GM21576 (cell line): ENCODE data around the gene ATOSB.
"Not testable (repeated sequence)": the region's sequence is repeated elsewhere in the genome, so short reads cannot be mapped to it uniquely, and the experiment has no call there.

ENCODE experiments used
- ATAC-seq: cut with Tn5 transposase; IDR thresholded peaks from one replicate; pipeline ENCODE4 v1.9.1; 2021; ENCODE audit warnings: mild to moderate bottlenecking, moderate library complexity; ENCODE audit not compliant: unreplicated experiment

Gene ATOSB

GRCh38 chr9:35115680-35116538 lies at the start of gene ATOSB:
ATOSB (minus strand) TSS chr9:35115862; CDS start chr9:35108274, 7,588 bp downstream.
- peak; percentile 53 for ATAC-seq

- ATAC-seq, result no peak
These were observed 49.0 kb upstream of the ATOSB start for GRCh38 chr9:35164711-35165110.

- no peak for ATAC-seq
These were observed 47.8 kb upstream of the ATOSB start for GRCh38 chr9:35163413-35163812.

- no peak for ATAC-seq
These were observed 47.1 kb upstream of the ATOSB start for GRCh38 chr9:35162605-35163315.

- peak; percentile 60 for ATAC-seq
These were observed 46.3 kb upstream of the ATOSB start, which contains the start of gene UNC13B for GRCh38 chr9:35161713-35162604. UNC13B (plus strand) TSS chr9:35162009; CDS start chr9:35162284, 275 bp downstream.

- no peak for ATAC-seq
These were observed 43.0 kb upstream of the ATOSB start for GRCh38 chr9:35158501-35159280.

GRCh38 chr9:35157836-35158235 lies 42.2 kb upstream of the ATOSB start:
- ATAC-seq, result not testable (repeated sequence)

- no peak for ATAC-seq
These were observed 41.1 kb upstream of the ATOSB start for GRCh38 chr9:35156781-35157180.

- no peak for ATAC-seq
These were observed 37.3 kb upstream of the ATOSB start for GRCh38 chr9:35152926-35153325.

GRCh38 chr9:35147941-35148563 lies 32.4 kb upstream of the ATOSB start:
- ATAC-seq, result not testable (repeated sequence)

- ATAC-seq, result no peak
These were observed 26.4 kb upstream of the ATOSB start for GRCh38 chr9:35142037-35142436.

GRCh38 chr9:35140093-35140492 lies 24.4 kb upstream of the ATOSB start:
- ATAC-seq, result no peak

- no peak for ATAC-seq
These were observed 21.2 kb upstream of the ATOSB start for GRCh38 chr9:35136866-35137265.

- no peak for ATAC-seq
These were observed 20.3 kb upstream of the ATOSB start for GRCh38 chr9:35135988-35136387.

GRCh38 chr9:35134920-35135319 lies 19.3 kb upstream of the ATOSB start:
- no peak for ATAC-seq

GRCh38 chr9:35116898-35117551 lies 1.4 kb upstream of the ATOSB start:
- ATAC-seq, result peak; percentile 44

GRCh38 chr9:35116539-35116897 lies 856 bp upstream of the ATOSB start:
- ATAC-seq, result peak; percentile 1

GRCh38 chr9:35114840-35115628 lies 628 bp downstream of the ATOSB start:
- ATAC-seq, result no peak
